Transverse colon (tissue), 4 donors: ENCODE results near the gene PCSK6.

Experiments used
- EP300 ChIP-seq: sonication (generic); formaldehyde crosslinking; IDR thresholded peaks from one replicate; pipeline ENCODE4 v1.6.1; 2017; ENCODE audit warnings: antibody characterized with exemption, low read depth
- POLR2A ChIP-seq: fragments of 450-650 bp; IDR thresholded peaks from one replicate; pipeline ENCODE4 v1.6.1; 2016; ENCODE audit warnings: antibody characterized with exemption, mild to moderate bottlenecking, moderate library complexity
- POLR2AphosphoS5 ChIP-seq, 3 donors: sonication (generic); formaldehyde crosslinking; IDR thresholded peaks; one replicate each; pipeline ENCODE4 v1.6.1; 2016; ENCODE audit warnings: antibody characterized with exemption in 3 of 3
- TF ChIP-seq, protein P1 (sequence below), 5 experiments: fragments of 200-600 bp in 3 of 5; fragments of 450-650 bp in 2 of 5; sonication (generic) in 3 of 5; IDR thresholded peaks; 1 replicate in 2 of 5; 2 replicates in 3 of 5; pipeline ENCODE4 v1.5.1; 2016 to 2017; ENCODE audit warnings: antibody characterized with exemption in 5 of 5, inconsistent platforms in 3 of 5, mild to moderate bottlenecking in 2 of 5, moderate library complexity in 1 of 5

DNA sequence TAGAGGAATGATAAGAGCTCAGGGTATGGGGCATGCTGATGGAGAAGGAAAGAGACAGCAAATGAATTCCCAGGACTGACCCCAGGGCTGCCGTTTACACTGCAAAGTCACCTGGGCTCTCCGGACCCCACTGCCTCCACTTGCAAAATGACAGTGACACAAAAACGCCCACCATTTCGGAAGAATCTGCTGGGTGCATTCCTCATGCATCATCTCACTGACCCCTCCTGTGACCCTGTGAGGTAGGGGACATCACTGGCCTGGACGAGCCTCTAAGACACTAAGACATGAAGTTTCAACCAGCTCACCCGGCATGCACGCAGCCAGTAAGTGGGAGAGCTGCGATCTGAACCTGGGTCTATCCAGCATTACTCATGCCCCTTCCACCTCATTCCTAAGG, 60.3 kb downstream of the PCSK6 start:
- TF ChIP-seq, protein P1, sequence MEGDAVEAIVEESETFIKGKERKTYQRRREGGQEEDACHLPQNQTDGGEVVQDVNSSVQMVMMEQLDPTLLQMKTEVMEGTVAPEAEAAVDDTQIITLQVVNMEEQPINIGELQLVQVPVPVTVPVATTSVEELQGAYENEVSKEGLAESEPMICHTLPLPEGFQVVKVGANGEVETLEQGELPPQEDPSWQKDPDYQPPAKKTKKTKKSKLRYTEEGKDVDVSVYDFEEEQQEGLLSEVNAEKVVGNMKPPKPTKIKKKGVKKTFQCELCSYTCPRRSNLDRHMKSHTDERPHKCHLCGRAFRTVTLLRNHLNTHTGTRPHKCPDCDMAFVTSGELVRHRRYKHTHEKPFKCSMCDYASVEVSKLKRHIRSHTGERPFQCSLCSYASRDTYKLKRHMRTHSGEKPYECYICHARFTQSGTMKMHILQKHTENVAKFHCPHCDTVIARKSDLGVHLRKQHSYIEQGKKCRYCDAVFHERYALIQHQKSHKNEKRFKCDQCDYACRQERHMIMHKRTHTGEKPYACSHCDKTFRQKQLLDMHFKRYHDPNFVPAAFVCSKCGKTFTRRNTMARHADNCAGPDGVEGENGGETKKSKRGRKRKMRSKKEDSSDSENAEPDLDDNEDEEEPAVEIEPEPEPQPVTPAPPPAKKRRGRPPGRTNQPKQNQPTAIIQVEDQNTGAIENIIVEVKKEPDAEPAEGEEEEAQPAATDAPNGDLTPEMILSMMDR (IDR thresholded peaks at IDR 0.05): no peak
- no peak for TF ChIP-seq POLR2A
- TF ChIP-seq EP300: no peak
- no peak for TF ChIP-seq POLR2AphosphoS5 (IDR thresholded peaks at IDR 0.05)
